GM21528 (cell line): ENCODE data around the gene SLC16A7.

Experiments
- ATAC-seq: cut with Tn5 transposase; IDR thresholded peaks from one replicate; pipeline ENCODE4 v1.9.1; 2021; ENCODE audit warnings: mild to moderate bottlenecking, moderate library complexity; ENCODE audit not compliant: unreplicated experiment, low FRiP score

The SLC16A7 gene

GRCh38 chr12:59619461-59620240 is 23.8 kb downstream of the SLC16A7 start:
- no peak for ATAC-seq

- ATAC-seq = no peak
Measured at GRCh38 chr12:59620326-59620725, 24.5 kb downstream of the SLC16A7 start.

- no peak for ATAC-seq
Measured at GRCh38 chr12:59624732-59625460, 29.1 kb downstream of the SLC16A7 start.

- no peak for ATAC-seq
Measured at GRCh38 chr12:59626382-59626781, 30.6 kb downstream of the SLC16A7 start.

- ATAC-seq = no peak
Measured at GRCh38 chr12:59627582-59627981, 31.8 kb downstream of the SLC16A7 start.

GRCh38 chr12:59629890-59630289 is 34.1 kb downstream of the SLC16A7 start:
- no peak for ATAC-seq

- ATAC-seq = no peak
Measured at GRCh38 chr12:59632408-59632807, 36.6 kb downstream of the SLC16A7 start.

- no peak for ATAC-seq
Measured at GRCh38 chr12:59634254-59634653, 38.4 kb downstream of the SLC16A7 start.

GRCh38 chr12:59636945-59637691 is 41.3 kb downstream of the SLC16A7 start:
- peak; percentile 60 for ATAC-seq

GRCh38 chr12:59637692-59638070 is 41.9 kb downstream of the SLC16A7 start:
- no peak for ATAC-seq

- ATAC-seq = no peak
Measured at GRCh38 chr12:59643550-59643949, 47.7 kb downstream of the SLC16A7 start.

- no peak for ATAC-seq
Measured at GRCh38 chr12:59645242-59645641, 49.4 kb downstream of the SLC16A7 start.

GRCh38 chr12:59646636-59647035 is 50.8 kb downstream of the SLC16A7 start:
- no peak for ATAC-seq

GRCh38 chr12:59649203-59649602 is 53.4 kb downstream of the SLC16A7 start:
- ATAC-seq = no peak

GRCh38 chr12:59650588-59651228 is 54.9 kb downstream of the SLC16A7 start:
- no peak for ATAC-seq

GRCh38 chr12:59651229-59651920 is 55.5 kb downstream of the SLC16A7 start:
- no peak for ATAC-seq

- no peak for ATAC-seq
Measured at GRCh38 chr12:59652130-59652529, 56.3 kb downstream of the SLC16A7 start.

GRCh38 chr12:59654061-59654460 is 58.2 kb downstream of the SLC16A7 start:
- no peak for ATAC-seq

- ATAC-seq = no peak
Measured at GRCh38 chr12:59657266-59657665, 61.4 kb downstream of the SLC16A7 start.

GRCh38 chr12:59657711-59658110 is 61.9 kb downstream of the SLC16A7 start:
- ATAC-seq = no peak
